OCI-LY3 (cell line): Measurements from ENCODE around the gene ARHGDIB.

ENCODE experiments used
- H2AFZ ChIP-seq: fragments of 200-600, 300-600 bp; shearing (Covaris generic); 2 replicates; pipeline ENCODE4 v1.6.0; 2014; ENCODE audit warnings: antibody characterized with exemption, low read depth, low read length
- H3K27ac ChIP-seq: fragments of 200-600, 300-600 bp; sonication (generic); 2 replicates; pipeline ENCODE4 v1.5.1; 2014; ENCODE audit warnings: mild to moderate bottlenecking, low read length, moderate library complexity, mixed read lengths
- H3K27me3 ChIP-seq: fragments of 200-600, 300-600 bp; sonication (generic); 2 replicates; pipeline ENCODE4 v1.6.1; 2014; ENCODE audit warnings: low read depth, low read length, mixed read lengths
- H3K36me3 ChIP-seq: fragments of 200-600, 300-600 bp; sonication (generic); replicated peaks from 2 replicates; pipeline ENCODE3; 2014; ENCODE audit warnings: low read depth, low read length, mixed read lengths
- H3K4me1 ChIP-seq: fragments of 300-600, 200-600 bp; sonication (generic); 2 replicates; pipeline ENCODE4 v1.6.1; 2014; ENCODE audit warnings: low read length, mixed read lengths
- H3K4me2 ChIP-seq: fragments of 200-600, 300-600 bp; sonication (generic); 2 replicates; pipeline ENCODE4 v1.6.1; 2014; ENCODE audit warnings: low read length, mixed read lengths
- H3K4me3 ChIP-seq: fragments of 300-600, 200-600 bp; sonication (generic); 2 replicates; pipeline ENCODE4 v1.5.1; 2014; ENCODE audit warnings: antibody characterized with exemption, mild to moderate bottlenecking, low read length, moderate library complexity
- H3K79me2 ChIP-seq: fragments of 300-600, 200-600 bp; shearing (Covaris generic); 2 replicates; pipeline ENCODE4 v1.6.1; 2014; ENCODE audit warnings: mild to moderate bottlenecking, low read length, mixed read lengths
- H3K9ac ChIP-seq: fragments of 300-600, 200-600 bp; shearing (Covaris generic); 2 replicates; pipeline ENCODE4 v1.6.0; 2014; ENCODE audit warnings: mild to moderate bottlenecking, low read length, moderate library complexity
- H3K9me3 ChIP-seq: fragments of 200-600, 300-600 bp; shearing (Covaris generic); 2 replicates; pipeline ENCODE4 v1.6.1; 2014; ENCODE audit warnings: low read length, mixed read lengths; ENCODE audit not compliant: insufficient read depth
- H4K20me1 ChIP-seq: fragments of 200-600, 300-600 bp; sonication (generic); 2 replicates; pipeline ENCODE4 v1.6.1; 2016; ENCODE audit warnings: low read length, mixed read lengths; ENCODE audit not compliant: insufficient read depth
- CTCF ChIP-seq: fragments of 200-600, 300-600 bp; sonication (generic); IDR thresholded peaks from 2 replicates; pipeline ENCODE4 v1.5.1; 2014; ENCODE audit warnings: antibody characterized with exemption, low read length, low read depth
- EZH2phosphoT487 ChIP-seq: fragments of 200-600 bp; shearing (Covaris generic); IDR thresholded peaks from 2 replicates; pipeline ENCODE4 v1.6.1; 2018; ENCODE audit warnings: antibody characterized with exemption, mixed run types, low read depth

Gene ARHGDIB

GRCh38 chr12:14979468-14979867 is 18.1 kb upstream of the ARHGDIB start:
- no peaks in the 10 kb centered on the region for H4K20me1 ChIP-seq
- H3K36me3 ChIP-seq = no peaks in the 10 kb centered on the region
- no peak overlapping the region for H3K27ac ChIP-seq
- H2AFZ ChIP-seq = no peak overlapping the region
- H3K4me3 ChIP-seq = no peak overlapping the region
- no peak overlapping the region for H3K9ac ChIP-seq
- no peak overlapping the region for H3K4me2 ChIP-seq
- H3K79me2 ChIP-seq = no peaks in the 10 kb centered on the region
- H3K4me1 ChIP-seq = peaks cover 35% of the 10 kb centered on the region
- no peaks in the 10 kb centered on the region for H3K27me3 ChIP-seq
- no peaks in the 10 kb centered on the region for H3K9me3 ChIP-seq
- TF ChIP-seq CTCF = no peak
- TF ChIP-seq EZH2phosphoT487 = no peak

GRCh38 chr12:14976658-14977057 is 15.3 kb upstream of the ARHGDIB start:
- H4K20me1 ChIP-seq = no peaks in the 10 kb centered on the region
- peaks cover 22% of the 10 kb centered on the region for H3K4me1 ChIP-seq
- no peaks in the 10 kb centered on the region for H3K79me2 ChIP-seq
- no peak overlapping the region for H3K4me3 ChIP-seq
- no peak overlapping the region for H3K4me2 ChIP-seq
- H3K9ac ChIP-seq = no peak overlapping the region
- H3K27me3 ChIP-seq = no peaks in the 10 kb centered on the region
- no peak overlapping the region for H3K27ac ChIP-seq
- H3K9me3 ChIP-seq = no peaks in the 10 kb centered on the region
- no peaks in the 10 kb centered on the region for H3K36me3 ChIP-seq
- no peak overlapping the region for H2AFZ ChIP-seq
- TF ChIP-seq CTCF (no peak), EZH2phosphoT487 (no peak)

- Histone ChIP-seq H3K4me3 (no peak overlapping the region), H3K79me2 (no peaks in the 10 kb centered on the region), H2AFZ (no peak overlapping the region), H3K9me3 (no peaks in the 10 kb centered on the region), H3K9ac (no peak overlapping the region), H3K4me1 (peaks cover 10% of the 10 kb centered on the region), H3K27ac (no peak overlapping the region), H3K27me3 (no peaks in the 10 kb centered on the region), H3K36me3 (no peaks in the 10 kb centered on the region), H3K4me2 (no peak overlapping the region), H4K20me1 (no peaks in the 10 kb centered on the region)
- no peak for TF ChIP-seq CTCF
- no peak for TF ChIP-seq EZH2phosphoT487
These were observed 14.1 kb upstream of the ARHGDIB start for GRCh38 chr12:14975457-14975856.

- no peaks in the 10 kb centered on the region for H4K20me1 ChIP-seq
- no peak overlapping the region for H3K27ac ChIP-seq
- H3K4me1 ChIP-seq = peaks cover 6% of the 10 kb centered on the region
- TF ChIP-seq EZH2phosphoT487 = no peak
- no peak overlapping the region for H2AFZ ChIP-seq
- H3K9ac ChIP-seq = no peak overlapping the region
- no peak overlapping the region for H3K4me3 ChIP-seq
- no peaks in the 10 kb centered on the region for H3K27me3 ChIP-seq
- no peaks in the 10 kb centered on the region for H3K36me3 ChIP-seq
- H3K79me2 ChIP-seq = no peaks in the 10 kb centered on the region
- no peaks in the 10 kb centered on the region for H3K9me3 ChIP-seq
- no peak overlapping the region for H3K4me2 ChIP-seq
These were observed 13.2 kb upstream of the ARHGDIB start for GRCh38 chr12:14974633-14975032.

- Histone ChIP-seq H3K4me1 (no peaks in the 10 kb centered on the region), H3K79me2 (no peaks in the 10 kb centered on the region)
These were observed 11.4 kb upstream of the ARHGDIB start, which contains the start of gene PDE6H for GRCh38 chr12:14972816-14973215. Gene PDE6H, plus strand, starts transcription at chr12:14973042. Its CDS starts 4,971 bp downstream, at chr12:14978013.

More at GRCh38 chr12:14972816-14973215, 11.4 kb upstream of the ARHGDIB start, which contains the start of gene PDE6H:
- no peak within 1 kb of the TSS for H3K9ac ChIP-seq
- H3K27me3 ChIP-seq = no peaks in the 10 kb centered on the region
- no peaks in the 10 kb centered on the region for H4K20me1 ChIP-seq
- H2AFZ ChIP-seq = no peak within 1 kb of the TSS
- TF ChIP-seq EZH2phosphoT487 (no peak), CTCF (no peak)
- no peak within 1 kb of the TSS for H3K4me2 ChIP-seq
- H3K9me3 ChIP-seq = no peaks in the 10 kb centered on the region
- no peak within 1 kb of the TSS for H3K4me3 ChIP-seq
- H3K27ac ChIP-seq = no peak within 1 kb of the TSS
- H3K36me3 ChIP-seq = no peaks in the 10 kb centered on the region
